LNCaP clone FGC (cell line): ENCODE measurements around the gene ARL13A.
"Not testable (repeated sequence)": the region's sequence is repeated elsewhere in the genome, so short reads cannot be mapped to it uniquely, and the experiment has no call there.

Source experiments
- DNase-seq: peaks from one replicate; pipeline ENCODE4 v3.0.0-alpha.2; 2011; ENCODE audit warnings: low read depth
- H3K4me3 ChIP-seq: 2 replicates; pipeline ENCODE4 v1.5.1; 2011; ENCODE audit warnings: mild to moderate bottlenecking, low read depth, low read length, control low read depth
- TF ChIP-seq, protein P1 (sequence below): IDR thresholded peaks from 2 replicates; pipeline ENCODE4 v1.5.1; 2012; ENCODE audit warnings: mild to moderate bottlenecking; ENCODE audit not compliant: control insufficient read depth, insufficient read depth; ENCODE audit errors: extremely low read depth

Gene ARL13A

DNA sequence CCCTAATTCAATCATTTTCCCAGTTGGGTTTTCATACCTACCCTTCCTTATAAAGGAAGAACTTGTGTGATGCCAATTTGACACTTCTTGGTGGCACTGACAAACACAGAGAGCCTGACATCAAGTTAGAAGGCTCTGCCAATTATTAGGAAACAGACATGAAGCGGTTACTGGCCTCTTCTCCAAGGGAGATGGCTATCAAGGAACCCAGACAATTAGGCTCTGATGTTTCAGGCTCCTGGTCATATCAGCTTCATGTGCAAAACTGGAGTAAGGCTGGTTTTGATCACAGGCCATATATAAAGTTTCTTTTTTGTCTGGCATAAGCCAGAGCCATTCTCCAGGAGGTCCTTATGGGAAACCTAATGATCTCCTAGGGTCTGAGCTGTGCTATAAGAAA lies 428 bp downstream of the ARL13A start:
- H3K4me3 ChIP-seq, result no peak overlapping the region
- TF ChIP-seq, protein P1, sequence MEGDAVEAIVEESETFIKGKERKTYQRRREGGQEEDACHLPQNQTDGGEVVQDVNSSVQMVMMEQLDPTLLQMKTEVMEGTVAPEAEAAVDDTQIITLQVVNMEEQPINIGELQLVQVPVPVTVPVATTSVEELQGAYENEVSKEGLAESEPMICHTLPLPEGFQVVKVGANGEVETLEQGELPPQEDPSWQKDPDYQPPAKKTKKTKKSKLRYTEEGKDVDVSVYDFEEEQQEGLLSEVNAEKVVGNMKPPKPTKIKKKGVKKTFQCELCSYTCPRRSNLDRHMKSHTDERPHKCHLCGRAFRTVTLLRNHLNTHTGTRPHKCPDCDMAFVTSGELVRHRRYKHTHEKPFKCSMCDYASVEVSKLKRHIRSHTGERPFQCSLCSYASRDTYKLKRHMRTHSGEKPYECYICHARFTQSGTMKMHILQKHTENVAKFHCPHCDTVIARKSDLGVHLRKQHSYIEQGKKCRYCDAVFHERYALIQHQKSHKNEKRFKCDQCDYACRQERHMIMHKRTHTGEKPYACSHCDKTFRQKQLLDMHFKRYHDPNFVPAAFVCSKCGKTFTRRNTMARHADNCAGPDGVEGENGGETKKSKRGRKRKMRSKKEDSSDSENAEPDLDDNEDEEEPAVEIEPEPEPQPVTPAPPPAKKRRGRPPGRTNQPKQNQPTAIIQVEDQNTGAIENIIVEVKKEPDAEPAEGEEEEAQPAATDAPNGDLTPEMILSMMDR, result no peak
- DNase-seq, result no peak

DNA sequence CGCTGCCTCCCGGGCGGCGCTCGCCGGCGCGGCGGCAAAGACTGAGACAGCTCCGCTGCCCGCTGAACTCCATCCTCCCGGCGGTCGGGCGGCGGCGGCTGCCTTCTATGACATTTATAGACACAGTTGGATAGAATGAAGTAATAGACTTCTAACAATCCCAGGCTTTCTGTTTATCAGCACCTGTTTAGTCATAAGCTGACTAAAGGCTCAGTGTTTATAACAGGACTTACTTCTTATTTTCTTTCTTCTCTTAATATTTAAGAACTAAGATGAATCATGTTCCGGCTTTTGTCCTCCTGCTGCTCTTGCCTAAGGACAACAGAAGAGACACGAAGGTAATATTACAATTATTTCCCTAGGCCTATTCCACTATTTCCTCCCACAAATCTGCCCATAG lies 3.9 kb downstream of the ARL13A start:
- no peak for DNase-seq
- TF ChIP-seq, protein P1, result no peak
- no peak overlapping the region for H3K4me3 ChIP-seq

DNA sequence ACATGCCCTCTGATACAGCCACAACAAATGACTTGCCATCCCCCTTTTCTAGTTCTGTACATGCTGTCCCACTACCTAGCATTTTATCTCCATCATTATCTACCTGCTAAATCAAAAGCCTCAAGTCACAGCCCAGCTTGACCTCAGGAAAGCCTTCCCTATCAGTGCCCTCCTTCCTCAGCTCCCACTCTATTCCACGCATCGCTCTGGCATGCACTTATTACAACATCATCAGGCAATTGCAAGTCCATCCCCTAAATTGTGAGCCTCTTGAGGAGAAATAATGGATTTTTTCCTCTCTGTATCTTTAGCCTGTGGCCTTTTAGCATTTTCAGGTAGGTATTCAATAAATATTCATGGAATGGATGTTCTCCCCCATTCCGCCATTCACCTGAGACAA lies 5.7 kb downstream of the ARL13A start:
- no peak overlapping the region for H3K4me3 ChIP-seq
- TF ChIP-seq, protein P1, result no peak
- DNase-seq, result no peak

DNA sequence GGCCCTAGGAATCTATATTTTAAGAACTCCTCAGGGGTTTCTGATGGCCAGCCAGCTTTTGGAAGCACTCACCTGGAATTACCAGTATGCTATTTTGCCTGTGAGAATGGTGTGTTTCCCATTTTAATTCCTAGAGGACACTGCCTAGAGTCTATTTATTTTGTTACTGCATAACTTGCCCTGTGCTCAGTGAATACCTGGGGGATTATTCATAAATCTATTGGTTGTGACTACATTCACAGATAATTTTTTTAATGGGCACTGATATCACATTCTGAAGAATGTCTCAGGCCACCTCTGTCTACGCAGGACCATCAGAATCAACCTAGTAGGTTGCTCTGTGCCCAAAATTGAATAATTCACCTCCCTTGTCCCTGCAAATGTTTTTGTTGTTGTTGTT lies 6.7 kb downstream of the ARL13A start:
- DNase-seq, result no peak
- no peak overlapping the region for H3K4me3 ChIP-seq
- TF ChIP-seq, protein P1, result no peak

DNA sequence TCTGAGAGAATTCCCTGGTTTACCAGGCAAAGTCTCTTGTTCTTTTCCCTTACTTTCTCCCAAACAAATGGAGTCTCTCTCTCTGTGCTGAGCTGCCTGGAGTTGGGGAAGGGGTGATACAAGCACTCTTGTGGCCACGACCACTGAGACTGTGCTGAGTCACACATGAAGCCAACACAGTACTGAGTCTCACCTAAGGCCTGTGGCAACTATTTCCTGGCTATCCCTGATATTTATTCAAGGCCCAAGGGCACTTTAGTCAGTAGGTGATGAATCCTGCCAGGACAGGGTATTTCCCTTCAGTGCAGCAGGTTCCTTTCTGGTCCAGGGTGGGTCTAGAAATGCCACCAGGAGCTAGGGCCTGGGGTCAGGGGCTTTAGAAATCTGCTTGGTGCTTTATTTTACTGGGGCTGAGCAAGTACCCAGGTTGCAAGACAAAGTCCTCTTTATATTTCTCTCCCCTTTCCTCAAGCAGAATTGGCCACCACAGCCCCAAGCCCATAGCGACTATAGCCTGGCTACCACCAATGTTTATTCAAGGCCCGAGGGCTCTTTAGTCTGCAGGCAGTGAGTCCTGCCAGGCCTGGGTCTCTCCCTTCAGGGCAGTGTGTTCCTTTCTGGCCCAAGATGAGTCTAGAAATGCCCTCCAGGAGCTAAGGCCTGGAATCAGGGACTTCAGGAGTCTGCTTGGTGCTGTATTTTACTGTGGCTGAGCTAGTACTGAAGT lies 10.5 kb downstream of the ARL13A start:
- H3K4me3 ChIP-seq, result no peak overlapping the region
- TF ChIP-seq, protein P1, result no peak
- no peak for DNase-seq

DNA sequence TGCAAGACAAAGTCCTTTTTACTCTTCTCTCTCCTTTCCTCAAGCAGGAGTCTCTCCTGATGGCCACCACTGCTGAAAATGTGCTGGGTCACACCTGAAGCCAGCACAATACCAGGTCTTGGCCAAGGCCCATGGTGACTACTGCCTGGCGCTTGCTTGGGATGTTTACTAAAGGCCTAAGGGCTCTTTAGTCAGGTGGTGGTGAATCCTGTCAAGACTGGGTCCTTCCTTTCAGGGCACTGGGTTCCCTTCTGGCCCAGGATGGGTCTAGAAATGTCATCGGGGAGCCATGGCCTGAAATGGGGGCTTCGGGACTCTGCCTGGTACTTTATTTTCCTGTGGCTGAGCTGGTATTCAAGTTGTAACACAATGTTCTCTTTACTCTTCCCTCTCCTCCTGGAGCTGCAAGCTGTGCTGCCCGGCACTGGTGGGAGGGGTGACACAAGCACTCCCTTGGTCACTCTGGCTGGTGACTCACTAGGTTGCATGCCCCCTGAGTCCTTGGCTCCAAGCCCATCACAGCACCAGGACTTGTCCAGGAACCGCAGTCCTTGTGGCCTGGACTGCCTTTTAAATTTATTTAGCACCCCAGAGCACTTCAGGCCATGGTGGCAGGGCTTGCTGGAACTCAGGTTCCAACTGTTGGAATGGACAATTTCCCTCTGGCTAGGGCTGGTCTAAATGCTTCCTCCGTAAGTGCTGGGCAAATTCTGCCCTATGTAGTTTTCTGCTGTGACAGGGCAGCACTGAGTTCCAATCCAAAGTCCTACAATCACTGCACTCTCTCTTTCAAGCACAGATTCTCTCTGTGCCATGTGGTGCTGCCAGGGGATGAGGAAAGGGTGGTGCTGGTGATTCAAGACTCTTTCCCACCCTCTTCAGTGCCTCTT lies 11.3 kb downstream of the ARL13A start:
- H3K4me3 ChIP-seq, result no peak overlapping the region
- TF ChIP-seq, protein P1, result no peak
- no peak for DNase-seq

DNA sequence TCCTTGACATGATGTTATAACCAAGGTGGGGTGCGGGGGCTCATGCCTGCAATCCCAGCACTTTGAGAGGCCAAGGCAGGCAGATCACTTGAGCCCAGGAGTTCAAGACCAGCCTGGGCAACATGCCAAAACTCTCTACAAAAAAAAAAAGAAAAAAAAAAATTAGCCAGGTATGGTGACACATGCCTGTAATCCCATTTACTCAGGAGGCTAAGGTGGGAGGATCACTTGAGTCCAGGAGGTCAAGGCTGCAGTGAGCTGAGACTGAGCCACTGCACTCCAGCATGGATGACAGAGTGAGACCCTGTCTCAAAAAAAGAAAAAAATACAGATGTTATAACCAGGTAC lies 12.0 kb downstream of the ARL13A start:
- not testable (repeated sequence) for H3K4me3 ChIP-seq, DNase-seq
